ENCODE data around the gene UCN3.
"Not testable (repeated sequence)": the region's sequence is repeated elsewhere in the genome, so short reads cannot be mapped to it uniquely, and the experiment has no call there.

Gene UCN3

GRCh38 chr10:5369362-5370158 is 4.8 kb downstream of the UCN3 start:
- no peak for DNase-seq

- DNase-seq: no peak
Observed at GRCh38 chr10:5370493-5371352, 6.0 kb downstream of the UCN3 start.

GRCh38 chr10:5373307-5373706 is 8.5 kb downstream of the UCN3 start:
- DNase-seq: no peak

GRCh38 chr10:5373891-5374611 is 9.3 kb downstream of the UCN3 start:
- DNase-seq: no peak

GRCh38 chr10:5376450-5376849 is 11.7 kb downstream of the UCN3 start:
- DNase-seq: no peak

GRCh38 chr10:5379202-5379601 is 14.4 kb downstream of the UCN3 start:
- not testable (repeated sequence) for DNase-seq

GRCh38 chr10:5380395-5380794 is 15.6 kb downstream of the UCN3 start:
- DNase-seq: not testable (repeated sequence)

GRCh38 chr10:5381187-5381586 is 16.4 kb downstream of the UCN3 start:
- DNase-seq: no peak

- no peak for DNase-seq
Observed at GRCh38 chr10:5385224-5385623, 20.5 kb downstream of the UCN3 start.

GRCh38 chr10:5387169-5387568 is 22.4 kb downstream of the UCN3 start:
- peak; percentile 50 for DNase-seq

- no peak for DNase-seq
Observed at GRCh38 chr10:5390607-5391205, 25.9 kb downstream of the UCN3 start.

GRCh38 chr10:5391790-5392189 is 27.0 kb downstream of the UCN3 start:
- no peak for DNase-seq

GRCh38 chr10:5393529-5393928 is 28.8 kb downstream of the UCN3 start:
- DNase-seq: no peak

GRCh38 chr10:5395168-5395567 is 30.4 kb downstream of the UCN3 start:
- DNase-seq: no peak

GRCh38 chr10:5396556-5397300 is 32.0 kb downstream of the UCN3 start:
- no peak for DNase-seq

- DNase-seq: no peak
Observed at GRCh38 chr10:5399332-5399731, 34.6 kb downstream of the UCN3 start.

GRCh38 chr10:5400468-5401240 is 35.9 kb downstream of the UCN3 start:
- no peak for DNase-seq

- no peak for DNase-seq
Observed at GRCh38 chr10:5402798-5403197, 38.0 kb downstream of the UCN3 start.

- DNase-seq: no peak
Observed at GRCh38 chr10:5404208-5405041, 39.7 kb downstream of the UCN3 start, which contains the start of gene TUBAL3. TUBAL3 (minus strand) TSS chr10:5404828; CDS start chr10:5404792, 36 bp downstream.

GRCh38 chr10:5406918-5407317 is 42.2 kb downstream of the UCN3 start:
- DNase-seq: no peak
